Measurements from ENCODE around the gene C14orf119.

The C14orf119 gene

GRCh38 chr14:23109769-23110168 lies 14.5 kb downstream of the C14orf119 start:
- Histone ChIP-seq H3K4me1 (ENCODE audit: insufficient read depth, low read length, severe bottlenecking) (no peaks in the 10 kb centered on the region), H3K9me3 (ENCODE audit: low read length) (no peaks in the 10 kb centered on the region), H3K27me3 (ENCODE audit: insufficient read depth, low read length) (peaks cover 6% of the 10 kb centered on the region; the same call in 1 of the 2 replicates), H3K27ac (ENCODE audit: low read depth, low read length, poor library complexity, severe bottlenecking) (no peak overlapping the region), H3K79me2 (ENCODE audit: insufficient read depth, low read length) (no peaks in the 10 kb centered on the region), H3K4me3 (ENCODE audit: low read depth, low read length, poor library complexity, severe bottlenecking) (no peak overlapping the region), H3K9me2 (ENCODE audit: low read depth, low read length) (no peaks in the 10 kb centered on the region), H3K9ac (ENCODE audit: low read length) (no peak overlapping the region), H3K4me2 (ENCODE audit: low read length) (no peak overlapping the region), H2AFZ (ENCODE audit: low read length) (no peak overlapping the region), H3F3A (ENCODE audit: insufficient read depth, low read length) (no peaks in the 10 kb centered on the region), H4K20me1 (ENCODE audit: insufficient read depth, low read length) (no peaks in the 10 kb centered on the region), H3K36me3 (ENCODE audit: insufficient read depth, low read length) (no peaks in the 10 kb centered on the region; the same call in 1 of the 2 replicates)
- no peak for TF ChIP-seq EZH2 (IDR thresholded peaks at IDR 0.05; ENCODE audit: borderline replicate concordance, low read length)
- TF ChIP-seq, protein P1, sequence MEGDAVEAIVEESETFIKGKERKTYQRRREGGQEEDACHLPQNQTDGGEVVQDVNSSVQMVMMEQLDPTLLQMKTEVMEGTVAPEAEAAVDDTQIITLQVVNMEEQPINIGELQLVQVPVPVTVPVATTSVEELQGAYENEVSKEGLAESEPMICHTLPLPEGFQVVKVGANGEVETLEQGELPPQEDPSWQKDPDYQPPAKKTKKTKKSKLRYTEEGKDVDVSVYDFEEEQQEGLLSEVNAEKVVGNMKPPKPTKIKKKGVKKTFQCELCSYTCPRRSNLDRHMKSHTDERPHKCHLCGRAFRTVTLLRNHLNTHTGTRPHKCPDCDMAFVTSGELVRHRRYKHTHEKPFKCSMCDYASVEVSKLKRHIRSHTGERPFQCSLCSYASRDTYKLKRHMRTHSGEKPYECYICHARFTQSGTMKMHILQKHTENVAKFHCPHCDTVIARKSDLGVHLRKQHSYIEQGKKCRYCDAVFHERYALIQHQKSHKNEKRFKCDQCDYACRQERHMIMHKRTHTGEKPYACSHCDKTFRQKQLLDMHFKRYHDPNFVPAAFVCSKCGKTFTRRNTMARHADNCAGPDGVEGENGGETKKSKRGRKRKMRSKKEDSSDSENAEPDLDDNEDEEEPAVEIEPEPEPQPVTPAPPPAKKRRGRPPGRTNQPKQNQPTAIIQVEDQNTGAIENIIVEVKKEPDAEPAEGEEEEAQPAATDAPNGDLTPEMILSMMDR (IDR thresholded peaks at IDR 0.05; ENCODE audit: low read length): no peak

GRCh38 chr14:23110579-23111365 lies 15.5 kb downstream of the C14orf119 start:
- no peaks in the 10 kb centered on the region; the same call in 1 of the 2 replicates for H3K36me3 ChIP-seq (ENCODE audit: insufficient read depth, low read length)
- TF ChIP-seq, protein P1 (IDR thresholded peaks at IDR 0.05; ENCODE audit: low read length): no peak
- TF ChIP-seq EZH2 (IDR thresholded peaks at IDR 0.05; ENCODE audit: borderline replicate concordance, low read length): no peak
- H3K4me1 ChIP-seq (ENCODE audit: insufficient read depth, low read length, severe bottlenecking): no peaks in the 10 kb centered on the region
- no peaks in the 10 kb centered on the region for H3F3A ChIP-seq (ENCODE audit: insufficient read depth, low read length)
- no peak overlapping the region for H3K4me3 ChIP-seq (ENCODE audit: low read depth, low read length, poor library complexity, severe bottlenecking)
- no peak overlapping the region for H3K27ac ChIP-seq (ENCODE audit: low read depth, low read length, poor library complexity, severe bottlenecking)
- no peaks in the 10 kb centered on the region for H3K9me2 ChIP-seq (ENCODE audit: low read depth, low read length)
- H4K20me1 ChIP-seq (ENCODE audit: insufficient read depth, low read length): no peaks in the 10 kb centered on the region
- H2AFZ ChIP-seq (ENCODE audit: low read length): no peak overlapping the region
- H3K79me2 ChIP-seq (ENCODE audit: insufficient read depth, low read length): no peaks in the 10 kb centered on the region
- no peak overlapping the region for H3K4me2 ChIP-seq (ENCODE audit: low read length)
- H3K9me3 ChIP-seq (ENCODE audit: low read length): no peaks in the 10 kb centered on the region
- H3K9ac ChIP-seq (ENCODE audit: low read length): no peak overlapping the region
- peaks cover 6% of the 10 kb centered on the region; the same call in 1 of the 2 replicates for H3K27me3 ChIP-seq (ENCODE audit: insufficient read depth, low read length)

DNA sequence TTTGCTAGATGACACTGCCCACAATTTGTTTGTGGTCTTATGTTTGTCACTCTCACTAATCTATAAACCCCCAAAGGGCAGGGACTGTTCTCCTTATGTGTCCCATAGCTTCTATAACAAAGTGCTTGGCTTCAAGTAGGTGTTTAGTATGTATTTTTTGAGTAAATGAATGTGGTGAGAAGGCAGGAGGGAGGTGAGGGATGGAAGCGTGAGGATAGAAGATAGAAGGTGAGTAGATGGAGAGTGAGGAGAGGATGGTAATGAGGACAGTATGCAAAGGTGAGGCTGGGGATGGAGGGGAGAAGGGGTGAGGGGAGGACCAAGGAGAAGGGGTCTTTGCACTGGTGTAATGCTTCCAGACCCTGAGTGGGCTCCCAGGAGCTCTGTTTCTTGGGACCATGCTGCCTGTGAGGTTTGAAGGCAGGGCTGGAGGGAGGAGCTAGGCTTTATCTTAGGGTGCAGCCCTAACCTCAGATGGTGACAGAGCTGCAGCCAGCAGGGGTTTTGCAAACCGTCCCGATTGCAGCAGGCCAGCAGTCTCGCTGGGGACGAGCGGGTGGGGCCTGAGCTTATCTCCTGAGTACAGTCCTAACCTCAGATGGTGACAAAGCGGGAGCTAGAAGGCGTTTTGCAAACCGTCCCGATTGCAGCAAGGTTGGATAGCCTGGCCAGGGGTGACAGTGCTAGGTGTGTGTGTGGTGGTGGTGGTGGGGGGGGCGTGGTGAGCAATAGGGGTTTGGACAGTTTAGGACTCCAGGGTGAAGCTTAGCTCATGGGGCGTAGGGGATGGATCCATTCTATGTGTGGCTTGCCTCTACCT lies 17.3 kb downstream of the C14orf119 start:
- Histone ChIP-seq H3K4me2 (ENCODE audit: low read length) (no peak overlapping the region), H3K79me2 (ENCODE audit: insufficient read depth, low read length) (no peaks in the 10 kb centered on the region), H4K20me1 (ENCODE audit: insufficient read depth, low read length) (no peaks in the 10 kb centered on the region), H3K36me3 (ENCODE audit: insufficient read depth, low read length) (no peaks in the 10 kb centered on the region; the same call in 1 of the 2 replicates), H3K27ac (ENCODE audit: low read depth, low read length, poor library complexity, severe bottlenecking) (no peak overlapping the region), H3F3A (ENCODE audit: insufficient read depth, low read length) (no peaks in the 10 kb centered on the region), H3K9ac (ENCODE audit: low read length) (no peak overlapping the region), H3K4me1 (ENCODE audit: insufficient read depth, low read length, severe bottlenecking) (no peaks in the 10 kb centered on the region), H3K9me2 (ENCODE audit: low read depth, low read length) (no peaks in the 10 kb centered on the region), H3K27me3 (ENCODE audit: insufficient read depth, low read length) (peaks cover 6% of the 10 kb centered on the region; the same call in 1 of the 2 replicates), H3K4me3 (ENCODE audit: low read depth, low read length, poor library complexity, severe bottlenecking) (no peak overlapping the region), H3K9me3 (ENCODE audit: low read length) (no peaks in the 10 kb centered on the region), H2AFZ (ENCODE audit: low read length) (no peak overlapping the region)
- TF ChIP-seq, protein P1 (IDR thresholded peaks at IDR 0.05; ENCODE audit: low read length): no peak
- no peak for TF ChIP-seq EZH2 (IDR thresholded peaks at IDR 0.05; ENCODE audit: borderline replicate concordance, low read length)
